HepG2 (cell line): ENCODE data around the gene PHKG1. TPM values are rescaled to one million over a fixed set of nuclear protein-coding genes. Genes with fewer than 3 reads are reported as not detected.

ENCODE experiments used
- ASH2L ChIP-seq: fragments of 300-600, 200-600 bp; sonication (generic); IDR thresholded peaks from 2 replicates; pipeline ENCODE4 v1.7.0; 2017; ENCODE audit warnings: low read depth, mild to moderate bottlenecking, moderate library complexity, mixed read lengths, low read length; ENCODE audit not compliant: insufficient read length
- CAMTA2 ChIP-seq: sonication (generic); formaldehyde crosslinking; IDR thresholded peaks from 2 replicates; pipeline ENCODE4 v1.4.0; 2020; ENCODE audit warnings: mild to moderate bottlenecking, missing genetic modification reagents, borderline replicate concordance
- KLF11 ChIP-seq: IDR thresholded peaks from 2 replicates; pipeline ENCODE4 v1.6.1; 2016; ENCODE audit warnings: missing compliant biosample characterization
- MBNL3 ChIP-seq: fragments of 250-450 bp; sonication (Bioruptor Pico); conservative IDR thresholded peaks from 2 replicates; pipeline ENCODE4 v1.8.0; 2022; ENCODE audit warnings: mild to moderate bottlenecking, inconsistent platforms
- MNT ChIP-seq: fragments of 450-650 bp; IDR thresholded peaks from 2 replicates; pipeline ENCODE4 v1.6.1; 2016
- MXD3 ChIP-seq: IDR thresholded peaks from 2 replicates; pipeline ENCODE4 v1.6.1; 2016; ENCODE audit warnings: mild to moderate bottlenecking, missing biosample characterization, missing genetic modification reagents
- RBAK ChIP-seq: sonication (generic); formaldehyde crosslinking; IDR thresholded peaks from 2 replicates; pipeline ENCODE4 v1.5.1; 2020; ENCODE audit warnings: mild to moderate bottlenecking, missing genetic modification reagents
- RBM39 ChIP-seq: fragments of 200-400 bp; formaldehyde crosslinking; IDR thresholded peaks from one replicate; pipeline ENCODE4 v1.6.1; 2018; ENCODE audit warnings: antibody characterized with exemption, mild to moderate bottlenecking, low read depth, low read length; ENCODE audit not compliant: poor library complexity, severe bottlenecking
- RFX1 ChIP-seq: fragments of 450-650 bp; IDR thresholded peaks from 2 replicates; pipeline ENCODE4 v1.6.1; 2017
- SMYD3 ChIP-seq: sonication (generic); formaldehyde crosslinking; IDR thresholded peaks from 2 replicates; pipeline ENCODE4 v1.8.1; 2023; ENCODE audit warnings: mild to moderate bottlenecking, missing genetic modification reagents
- ZBTB4 ChIP-seq: sonication (generic); formaldehyde crosslinking; IDR thresholded peaks from 2 replicates; pipeline ENCODE4 v1.4.0; 2020; ENCODE audit warnings: missing genetic modification reagents, mild to moderate bottlenecking, borderline replicate concordance
- ZBTB49 ChIP-seq: sonication (generic); formaldehyde crosslinking; IDR thresholded peaks from 2 replicates; pipeline ENCODE4 v1.4.0; 2020; ENCODE audit warnings: missing genetic modification reagents, borderline replicate concordance
- ZNF232 ChIP-seq: sonication (generic); formaldehyde crosslinking; IDR thresholded peaks from 2 replicates; pipeline ENCODE4 v1.4.0; 2020; ENCODE audit warnings: missing genetic modification reagents, borderline replicate concordance
- ZNF563 ChIP-seq: sonication (generic); formaldehyde crosslinking; IDR thresholded peaks from 2 replicates; pipeline ENCODE4 v1.8.0; 2022; ENCODE audit warnings: mild to moderate bottlenecking, moderate library complexity, missing genetic modification reagents
- ZNF569 ChIP-seq: sonication (generic); formaldehyde crosslinking; IDR thresholded peaks from 2 replicates; pipeline ENCODE4 v1.5.0; 2020; ENCODE audit warnings: mild to moderate bottlenecking, missing genetic modification reagents, moderate library complexity, borderline replicate concordance
- ZNF770 ChIP-seq: sonication (generic); formaldehyde crosslinking; IDR thresholded peaks from 2 replicates; pipeline ENCODE4 v1.5.0; 2020; ENCODE audit warnings: mild to moderate bottlenecking, missing genetic modification reagents
- ZNF777 ChIP-seq: sonication (generic); formaldehyde crosslinking; IDR thresholded peaks from 2 replicates; pipeline ENCODE4 v1.4.0; 2020; ENCODE audit warnings: missing genetic modification reagents
- ZNF816 ChIP-seq: sonication (generic); formaldehyde crosslinking; IDR thresholded peaks from 2 replicates; pipeline ENCODE4 v1.8.0; 2022; ENCODE audit warnings: missing genetic modification reagents, mild to moderate bottlenecking, borderline replicate concordance
- ZSCAN22 ChIP-seq: sonication (generic); formaldehyde crosslinking; IDR thresholded peaks from 2 replicates; pipeline ENCODE4 v1.4.0; 2020; ENCODE audit warnings: mild to moderate bottlenecking, missing genetic modification reagents
- polyA plus RNA-seq, 8 experiments: library from polyadenylated mRNA; depleted of rRNA in 3 of 8; stranded (reverse) in 7 of 8; unstranded in 1 of 8; fragments of >200 nt; fragmentation: Illumina TruSeq in 4 of 8; extraction: Trizol in 4 of 8; gene quantifications; 2 replicates each; pipeline versions ENCODE4 v1.2.1 to v1.2.3, GENCODE V29; 2011 to 2016; ENCODE audit warnings: low read depth in 4 of 8, missing spikeins in 1 of 8, mixed read lengths in 1 of 8; ENCODE audit not compliant: insufficient read depth in 1 of 8
- total RNA-seq, 5 experiments: library from RNA; depleted of rRNA; stranded (reverse); fragments of >200 nt; fragmentation: Illumina TruSeq; extraction: Trizol; gene quantifications; 2 replicates each; pipeline ENCODE4 v1.2.3, GENCODE V29; 2016; ENCODE audit warnings: low read depth in 1 of 5

The PHKG1 gene
- total and polyA plus RNA-seq, 2 of the 13 experiments (the other 11 are each of a cell fraction or from before 2014, with no cell fraction given): 0.44 to 0.71 TPM

- no peak for TF ChIP-seq ZBTB49 (CRISPR knock-in tag)
- peak; percentile 90 for TF ChIP-seq RBM39
- no peak for TF ChIP-seq RFX1
- 0 out of 2 replicates have a peak, but pooled peaks have one; percentile 23 for TF ChIP-seq ZBTB4 (CRISPR knock-in tag)
- no peak for TF ChIP-seq ZSCAN22 (CRISPR knock-in tag)
- TF ChIP-seq SMYD3 (CRISPR knock-in tag): no peak
- TF ChIP-seq ZNF770 (CRISPR knock-in tag): peak; percentile 73
- no peak; the same call in 1 of the 2 replicates for TF ChIP-seq ZNF569
- TF ChIP-seq ZNF777 (CRISPR knock-in tag): no peak
- TF ChIP-seq ZNF232: 0 out of 2 replicates have a peak, but pooled peaks have one; percentile 43
- 0 out of 2 replicates have a peak, but pooled peaks have one; percentile 36 for TF ChIP-seq ZNF563 (CRISPR knock-in tag)
- no peak for TF ChIP-seq KLF11 (CRISPR knock-in tag)
- TF ChIP-seq RBAK (CRISPR knock-in tag): no peak
- TF ChIP-seq MBNL3 (CRISPR knock-in tag): no peak
- no peak for TF ChIP-seq MNT
- TF ChIP-seq ASH2L: peak; percentile 87
- peak; percentile 64; the same call in 1 of the 2 replicates for TF ChIP-seq MXD3 (CRISPR knock-in tag)
- no peak; the same call in 1 of the 2 replicates for TF ChIP-seq ZNF816 (CRISPR knock-in tag)
- TF ChIP-seq CAMTA2 (CRISPR knock-in tag): no peak
Observed at GRCh38 chr7:56033671-56034432, 58.9 kb downstream of the PHKG1 start (continued).
